H1 (cell line): ENCODE data around the gene IL3. TPM values are rescaled to one million over a fixed set of nuclear protein-coding genes. Genes with fewer than 3 reads are reported as not detected.

Source experiments
- CTCF ChIA-PET: fragments of 300-600 bp; sonication (Branson Sonifier 250); formaldehyde crosslinking; loops from one replicate; lab custom pipeline; 2021; ENCODE audit not compliant: partially characterized antibody; lab: Charles Lee
- POLR2A ChIA-PET: fragments of 300-600 bp; sonication (Branson Sonifier 250); formaldehyde crosslinking; loops from one replicate; lab custom pipeline; 2021; ENCODE audit warnings: inconsistent platforms; ENCODE audit not compliant: partially characterized antibody; lab: Charles Lee
- DNase-seq, 2 experiments: peaks; one replicate each; pipeline versions ENCODE4 v3.0.0 to v3.0.0-alpha.2; 2010 to 2022; ENCODE audit warnings: low spot score in 2 of 2, low read depth in 1 of 2, mixed read lengths in 1 of 2
- FAIRE-seq: peaks from 2 replicates; lab custom pipeline; 2011; peaks lifted over from hg19 to GRCh38; lab: Jason Lieb, UNC
- H2AFZ ChIP-seq: 2 replicates; pipeline ENCODE4 v1.8.1; 2012; ENCODE audit warnings: low read length, inconsistent platforms
- H2AK5ac ChIP-seq: 2 replicates; pipeline ENCODE4 v1.6.1; 2013; ENCODE audit warnings: low read depth, low read length
- H2BK120ac ChIP-seq: replicated peaks from 2 replicates; pipeline ENCODE3; 2013; ENCODE audit warnings: low read depth, low read length, inconsistent platforms
- H2BK12ac ChIP-seq: 2 replicates; pipeline ENCODE4 v1.6.1; 2013; ENCODE audit warnings: low read depth, low read length
- H2BK15ac ChIP-seq: 2 replicates; pipeline ENCODE4 v1.6.1; 2013; ENCODE audit warnings: low read length
- H2BK20ac ChIP-seq: 2 replicates; pipeline ENCODE4 v1.6.1; 2013; ENCODE audit warnings: low read length
- H2BK5ac ChIP-seq: 2 replicates; pipeline ENCODE4 v1.6.1; 2013; ENCODE audit warnings: low read depth, low read length
- H3K14ac ChIP-seq: 2 replicates; pipeline ENCODE4 v1.6.1; 2013; ENCODE audit warnings: inconsistent platforms; ENCODE audit not compliant: insufficient read length
- H3K18ac ChIP-seq: 2 replicates; pipeline ENCODE4 v1.6.1; 2013; ENCODE audit warnings: low read length; ENCODE audit errors: extremely low read depth
- H3K23ac ChIP-seq: 2 replicates; pipeline ENCODE4 v1.6.1; 2013; ENCODE audit warnings: inconsistent platforms; ENCODE audit not compliant: insufficient read length
- H3K23me2 ChIP-seq: 2 replicates; pipeline ENCODE4 v1.6.1; 2013; ENCODE audit warnings: low read depth, low read length
- H3K27ac ChIP-seq: 2 replicates; pipeline ENCODE4 v1.6.1; 2011; ENCODE audit warnings: low read depth, low read length, inconsistent platforms
- H3K27me3 ChIP-seq, 4 experiments: replicated peaks in 1 of 4; 1 replicate in 1 of 4; 2 replicates in 3 of 4; pipeline versions ENCODE4 v1.6.1 to v1.8.1; 2011 to 2013; ENCODE audit warnings: low read length in 3 of 4, mild to moderate bottlenecking in 3 of 4, inconsistent platforms in 2 of 4, mixed read lengths in 2 of 4, moderate library complexity in 1 of 4; ENCODE audit not compliant: control insufficient read depth in 3 of 4, insufficient read depth in 3 of 4; ENCODE audit errors: extremely low read depth in 1 of 4
- H3K36me3 ChIP-seq, 4 experiments: 2 replicates each; pipeline versions ENCODE4 v1.6.1 to v1.8.1; 2011 to 2013; ENCODE audit warnings: mild to moderate bottlenecking in 4 of 4, low read length in 3 of 4, moderate library complexity in 2 of 4, control low read depth in 1 of 4, inconsistent platforms in 1 of 4; ENCODE audit not compliant: insufficient read depth in 4 of 4, control insufficient read depth in 2 of 4
- H3K4ac ChIP-seq: replicated peaks from 2 replicates; pipeline ENCODE3; 2013; ENCODE audit warnings: low read length, low read depth, mixed read lengths, inconsistent platforms; ENCODE audit not compliant: insufficient read length
- H3K4me1 ChIP-seq, 4 experiments: replicated peaks in 1 of 4; 1 replicate in 1 of 4; 2 replicates in 3 of 4; pipeline versions ENCODE4 v1.6.1 to v1.8.1; 2011 to 2013; ENCODE audit warnings: low read length in 3 of 4, inconsistent platforms in 2 of 4, mixed read lengths in 1 of 4; ENCODE audit not compliant: insufficient read depth in 4 of 4, control insufficient read depth in 3 of 4
- H3K4me2 ChIP-seq, 2 experiments: 2 replicates each; pipeline versions ENCODE4 v1.6.1 to v1.8.1; 2011 to 2013; ENCODE audit warnings: low read depth in 2 of 2, low read length in 2 of 2, control low read depth in 1 of 2, inconsistent platforms in 1 of 2, mild to moderate bottlenecking in 1 of 2; ENCODE audit not compliant: insufficient read depth in 1 of 2
- H3K4me3 ChIP-seq, 4 experiments: fragments of 200-600, 300-600 bp in 1 of 4; sonication (generic), shearing (Covaris generic), sonication (Bioruptor Twin) in 1 of 4; 2 replicates each; pipeline versions ENCODE4 v1.5.1 to v1.8.1; 2011 to 2016; ENCODE audit warnings: low read length in 4 of 4, low read depth in 3 of 4, control low read depth in 2 of 4, inconsistent platforms in 2 of 4, mild to moderate bottlenecking in 2 of 4, mixed read lengths in 1 of 4, moderate library complexity in 1 of 4; ENCODE audit not compliant: insufficient read depth in 2 of 4; ENCODE audit errors: extremely low read depth in 1 of 4
- H3K56ac ChIP-seq: replicated peaks from 2 replicates; pipeline ENCODE3; 2013; ENCODE audit warnings: low read depth, mild to moderate bottlenecking, mixed read lengths, low read length, inconsistent platforms; ENCODE audit not compliant: insufficient read length
- H3K79me1 ChIP-seq: 2 replicates; pipeline ENCODE4 v1.6.1; 2013; ENCODE audit warnings: low read depth, low read length, control low read depth
- H3K79me2 ChIP-seq, 2 experiments: 2 replicates each; pipeline versions ENCODE4 v1.6.1 to v1.8.1; 2012 to 2013; ENCODE audit warnings: low read length in 2 of 2, mild to moderate bottlenecking in 2 of 2, inconsistent platforms in 1 of 2; ENCODE audit not compliant: insufficient read depth in 2 of 2, control insufficient read depth in 1 of 2
- H3K9ac ChIP-seq, 4 experiments: replicated peaks in 1 of 4; 1 replicate in 1 of 4; 2 replicates in 3 of 4; pipeline versions ENCODE4 v1.6.1 to v1.8.1; 2011 to 2013; ENCODE audit warnings: low read depth in 3 of 4, low read length in 3 of 4, control low read depth in 2 of 4, mild to moderate bottlenecking in 2 of 4, moderate library complexity in 2 of 4, inconsistent platforms in 1 of 4; ENCODE audit errors: extremely low read depth in 1 of 4
- H3K9me3 ChIP-seq, 2 experiments: 2 replicates each; pipeline versions ENCODE4 v1.6.1 to v1.8.1; 2012 to 2013; ENCODE audit warnings: mild to moderate bottlenecking in 2 of 2, moderate library complexity in 2 of 2, control low read depth in 1 of 2, inconsistent platforms in 1 of 2, low read depth in 1 of 2, low read length in 1 of 2, mixed read lengths in 1 of 2; ENCODE audit not compliant: insufficient read depth in 2 of 2
- H4K20me1 ChIP-seq, 2 experiments: replicated peaks in 1 of 2; 2 replicates each; pipeline versions ENCODE3 to v1.8.1; 2011 to 2013; ENCODE audit warnings: inconsistent platforms in 2 of 2, low read length in 2 of 2, mild to moderate bottlenecking in 1 of 2; ENCODE audit not compliant: insufficient read depth in 2 of 2, control insufficient read depth in 1 of 2
- H4K5ac ChIP-seq: 2 replicates; pipeline ENCODE4 v1.6.1; 2013; ENCODE audit warnings: low read length, low read depth, mixed read lengths, inconsistent platforms; ENCODE audit not compliant: insufficient read length
- H4K8ac ChIP-seq: 2 replicates; pipeline ENCODE4 v1.8.0; 2013; ENCODE audit warnings: mild to moderate bottlenecking, moderate library complexity, low read length, inconsistent platforms; ENCODE audit not compliant: insufficient read depth; ENCODE audit errors: extremely low read depth
- H4K91ac ChIP-seq: replicated peaks from 2 replicates; pipeline ENCODE3; 2013; ENCODE audit warnings: low read length, mixed read lengths, inconsistent platforms; ENCODE audit not compliant: insufficient read length
- CEBPB ChIP-seq: IDR thresholded peaks from 2 replicates; pipeline ENCODE4 v1.6.1; 2012; ENCODE audit warnings: low read depth, low read length
- CHD1 ChIP-seq: IDR thresholded peaks from 2 replicates; pipeline ENCODE4 v1.6.1; 2012; ENCODE audit warnings: low read depth, low read length, improper control_type of control experiment
- CREB1 ChIP-seq: IDR thresholded peaks from 2 replicates; pipeline ENCODE4 v1.6.1; 2012; ENCODE audit warnings: inconsistent platforms
- EGR1 ChIP-seq: IDR thresholded peaks from 2 replicates; pipeline ENCODE4 v1.6.1; 2011; ENCODE audit warnings: low read depth, low read length, borderline replicate concordance
- HDAC6 ChIP-seq: IDR thresholded peaks from one replicate; pipeline ENCODE4 v1.7.1; 2012; ENCODE audit warnings: low read depth, mild to moderate bottlenecking, inconsistent platforms, low read length, moderate library complexity
- NRF1 ChIP-seq: IDR thresholded peaks from 2 replicates; pipeline ENCODE4 v1.6.1; 2011; ENCODE audit warnings: mild to moderate bottlenecking, low read depth, low read length, improper control_type of control experiment
- SRF ChIP-seq: IDR thresholded peaks from 2 replicates; pipeline ENCODE4 v1.6.1; 2011; ENCODE audit warnings: mild to moderate bottlenecking, low read depth, low read length, moderate library complexity
- TAF7 ChIP-seq: optimal IDR thresholded peaks from 2 replicates; pipeline ENCODE3; 2011; ENCODE audit warnings: low read depth, mild to moderate bottlenecking, inconsistent platforms, low read length, moderate library complexity, borderline replicate concordance
- WGBS, 2 experiments: shearing (Covaris generic) in 1 of 2; methylation state at CpG; one replicate each; pipeline versions ENCODE4 v1.1.6 to v1.1.7; 2013 to 2015; ENCODE audit warnings: low lambda C conversion rate in 2 of 2, mixed read lengths in 2 of 2, inconsistent platforms in 1 of 2, low coverage in 1 of 2, missing lambda C conversion rate in 1 of 2; ENCODE audit not compliant: insufficient replicate concordance in 2 of 2, insufficient coverage in 1 of 2, insufficient read length in 1 of 2; ENCODE audit errors: extremely low coverage in 1 of 2, missing lambda C conversion rate in 1 of 2; 5-methylcytosine and 5-hydroxymethylcytosine counted together
- polyA plus RNA-seq, 7 experiments: library from polyadenylated mRNA; depleted of rRNA in 3 of 7; stranded (reverse) in 5 of 7; unstranded in 2 of 7; fragments of >200 nt in 5 of 7; fragments of 200-250 nt in 2 of 7; gene quantifications; 1 replicate in 5 of 7; 2 replicates in 1 of 7; 4 replicates in 1 of 7; pipeline versions ENCODE4 v1.2.1 to v1.2.3, GENCODE V29; 2011 to 2013; ENCODE audit warnings: missing spikeins in 2 of 7, mixed read lengths in 2 of 7
- total RNA-seq: library from RNA; stranded (reverse); fragmentation: NEBNext Ultra II Directional; extraction: Animal tissue kit (Norgen Biotek cat#: 25700); gene quantifications from 2 replicates; pipeline ENCODE4 v1.2.1, GENCODE V29; 2021
- TF ChIP-seq, protein P1 (sequence below), 3 experiments: IDR thresholded peaks; 1 replicate in 2 of 3; 2 replicates in 1 of 3; pipeline versions ENCODE4 v1.5.1 to v1.6.1; 2011; ENCODE audit warnings: low read length in 3 of 3, mild to moderate bottlenecking in 3 of 3, inconsistent platforms in 2 of 3, low read depth in 1 of 3, moderate library complexity in 1 of 3; ENCODE audit not compliant: insufficient read depth in 1 of 3; ENCODE audit errors: control extremely low read depth in 1 of 3

IL3 gene
- total and polyA plus RNA-seq, 2 of the 8 experiments (the other 6 are each of a cell fraction or from before 2014, with no cell fraction given) = not detected

DNA sequence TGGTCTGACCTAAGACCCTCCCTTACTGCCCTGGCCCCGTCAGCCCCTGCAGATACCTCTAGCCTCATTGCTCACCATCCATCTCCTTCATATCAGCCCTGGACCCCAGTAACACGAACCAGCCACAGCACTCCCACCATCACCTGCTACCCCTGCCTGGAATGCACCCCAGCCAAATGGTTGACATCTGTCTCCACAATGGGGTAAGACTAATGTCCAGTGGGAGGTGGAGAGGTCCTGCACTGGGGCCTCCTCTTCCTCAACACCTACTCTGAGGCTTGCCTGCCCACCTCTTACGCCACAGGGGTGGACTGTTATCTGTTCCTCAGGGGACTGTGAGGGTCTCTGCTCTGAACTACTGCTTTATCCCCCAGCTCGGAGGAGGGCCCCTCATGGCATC is 25.2 kb downstream of the IL3 start:
- FAIRE-seq (no peak), DNase-seq (no peak)
- Histone ChIP-seq H4K91ac (no peak overlapping the region), H3K23me2 (no peaks in the 10 kb centered on the region), H3K18ac (no peak overlapping the region), H3K9me3 (no peaks in the 10 kb centered on the region), H4K5ac (no peak overlapping the region), H3K36me3 (no peaks in the 10 kb centered on the region), H3K14ac (no peak overlapping the region), H3K4ac (no peak overlapping the region), H3K56ac (no peak overlapping the region), H4K8ac (no peak overlapping the region), H3K4me1 (no peaks in the 10 kb centered on the region), H3K9ac (no peak overlapping the region), H2BK5ac (no peak overlapping the region), H3K79me1 (no peaks in the 10 kb centered on the region), H2BK120ac (no peak overlapping the region), H2AFZ (no peak overlapping the region), H3K4me2 (no peak overlapping the region), H2BK12ac (no peak overlapping the region), H2BK20ac (no peak overlapping the region), H3K27me3 (no peaks in the 10 kb centered on the region), H2BK15ac (no peak overlapping the region), H2AK5ac (no peak overlapping the region), H4K20me1 (no peaks in the 10 kb centered on the region), H3K27ac (no peak overlapping the region), H3K4me3 (no peak overlapping the region), H3K79me2 (no peaks in the 10 kb centered on the region), H3K23ac (no peak overlapping the region)
- POLR2A ChIA-PET = no interaction called here
- 93% methylated on average over 4 of the region's 4 CpGs; no CpG with 5 or more reads in 1 of the 2 experiments for WGBS, 2 experiments
- TF ChIP-seq HDAC6 (no peak), NRF1 (no peak), EGR1 (no peak), CHD1 (no peak), CREB1 (no peak), CEBPB (no peak), SRF (no peak), TAF7 (no peak)
- TF ChIP-seq, protein P1, sequence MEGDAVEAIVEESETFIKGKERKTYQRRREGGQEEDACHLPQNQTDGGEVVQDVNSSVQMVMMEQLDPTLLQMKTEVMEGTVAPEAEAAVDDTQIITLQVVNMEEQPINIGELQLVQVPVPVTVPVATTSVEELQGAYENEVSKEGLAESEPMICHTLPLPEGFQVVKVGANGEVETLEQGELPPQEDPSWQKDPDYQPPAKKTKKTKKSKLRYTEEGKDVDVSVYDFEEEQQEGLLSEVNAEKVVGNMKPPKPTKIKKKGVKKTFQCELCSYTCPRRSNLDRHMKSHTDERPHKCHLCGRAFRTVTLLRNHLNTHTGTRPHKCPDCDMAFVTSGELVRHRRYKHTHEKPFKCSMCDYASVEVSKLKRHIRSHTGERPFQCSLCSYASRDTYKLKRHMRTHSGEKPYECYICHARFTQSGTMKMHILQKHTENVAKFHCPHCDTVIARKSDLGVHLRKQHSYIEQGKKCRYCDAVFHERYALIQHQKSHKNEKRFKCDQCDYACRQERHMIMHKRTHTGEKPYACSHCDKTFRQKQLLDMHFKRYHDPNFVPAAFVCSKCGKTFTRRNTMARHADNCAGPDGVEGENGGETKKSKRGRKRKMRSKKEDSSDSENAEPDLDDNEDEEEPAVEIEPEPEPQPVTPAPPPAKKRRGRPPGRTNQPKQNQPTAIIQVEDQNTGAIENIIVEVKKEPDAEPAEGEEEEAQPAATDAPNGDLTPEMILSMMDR (IDR thresholded peaks at IDR 0.05; ENCODE audit: control extremely low read depth in 1 of 3, insufficient read depth in 1 of 3, low read depth in 1 of 3, low read length in 3 of 3) = no peak
- CTCF ChIA-PET = interaction anchor here (1.5 to 2.0 kb wide), 2 partner anchors 14 to 23 kb away, joined by 4 read pairs; no protein-coding TSS in a partner anchor
